ENCODE measurements around the gene KLK8. TPM values are rescaled to one million over a fixed set of nuclear protein-coding genes. Genes with fewer than 3 reads are reported as not detected.

KLK8 gene
- polyA plus RNA-seq, 2 of the 4 experiments (the other 2 are of a cell fraction), result not detected

DNA sequence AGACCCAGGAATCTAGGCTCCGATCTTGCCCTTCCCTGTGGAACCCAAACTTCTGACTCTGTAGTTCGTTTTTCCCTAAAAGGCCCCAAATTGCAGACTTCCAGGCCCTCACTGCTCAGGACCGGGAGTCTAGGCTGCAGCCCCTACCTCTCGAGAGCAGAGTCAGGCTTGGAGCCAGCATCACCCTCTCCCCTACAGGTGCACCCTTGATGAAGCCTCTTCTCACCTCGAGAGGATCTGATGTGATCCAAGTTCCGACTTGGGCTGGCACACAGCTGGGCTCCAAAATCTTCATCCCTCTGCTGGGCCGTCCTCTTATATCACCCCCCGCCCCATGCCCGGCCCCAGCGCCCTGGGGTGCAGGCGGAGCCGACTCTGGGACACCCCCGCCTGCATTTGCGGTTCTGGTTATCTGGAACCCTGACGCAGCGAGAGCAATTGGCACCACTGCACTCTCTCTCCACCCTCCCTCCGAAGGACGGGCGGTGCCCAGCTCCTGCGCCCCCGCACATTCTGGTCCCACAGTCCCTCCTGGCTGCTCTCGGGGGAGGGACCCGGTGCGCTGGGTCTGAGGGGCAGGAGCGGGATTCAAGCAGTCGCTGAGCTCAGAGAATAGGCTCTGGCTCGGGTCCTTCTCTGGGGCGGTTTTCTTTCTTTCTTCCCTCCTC, 17.6 kb downstream of the KLK8 start, which contains the start of gene KLK7:
TSS of gene KLK7 (minus strand) at position 293 of the 668 bp plus-strand sequence. CDS start 1,518 bp downstream, outside the sequence.
- DNase-seq (ENCODE audit: low read depth in 1 of 2, low spot score in 1 of 2) (no peak), FAIRE-seq (no peak), ATAC-seq (no peak)
- Histone ChIP-seq H3K27ac (no peak within 1 kb of the TSS), H3K9me3 (no peaks in the 10 kb centered on the region), H3K4me3 (no peak within 1 kb of the TSS), H3K4me1 (peaks cover 8% of the 10 kb centered on the region; the same call in 2 of the 3 replicates), H3K4me2 (peak within 1 kb of the TSS; percentile 19; the same call in 2 of the 3 replicates)
- 28% methylated on average over 25 of the region's 28 CpGs for WGBS (ENCODE audit: missing lambda C conversion rate)
- POLR2A ChIA-PET, result no interaction called here
- TF ChIP-seq JUN (IDR thresholded peaks at IDR 0.05), result no peak
- no peak for TF ChIP-seq POLR2A (IDR thresholded peaks at IDR 0.05; ENCODE audit: low read length)
- CTCF ChIA-PET, result no interaction called here

GRCh38 chr19:50982186-50982585, 19.2 kb downstream of the KLK8 start:
- Histone ChIP-seq H3K27ac (no peak overlapping the region), H3K9me3 (no peaks in the 10 kb centered on the region), H3K4me2 (no peak overlapping the region), H3K4me1 (peaks cover 10% of the 10 kb centered on the region; the same call in 2 of the 3 replicates), H3K4me3 (no peak overlapping the region)
- ATAC-seq, result peak; percentile 55
- ChIA-PET POLR2A (no interaction called here), CTCF (interaction anchor here (0.9 kb wide), 1 partner anchor 278 kb away, joined by 3 read pairs; no protein-coding TSS in a partner anchor)
- FAIRE-seq, result no peak
- no peak for TF ChIP-seq HDAC2 (IDR thresholded peaks at IDR 0.05)
- TF ChIP-seq ZNF302 (CRISPR knock-in tag; IDR thresholded peaks at IDR 0.05), result no peak
- no peak for TF ChIP-seq EHF (CRISPR knock-in tag; IDR thresholded peaks at IDR 0.05)
- TF ChIP-seq POLR2AphosphoS2 (conservative IDR thresholded peaks at IDR 0.05; ENCODE audit: low read length), result no peak
- no peak for TF ChIP-seq ESRRA (IDR thresholded peaks at IDR 0.05; ENCODE audit: borderline replicate concordance, low read length)
- no peak for TF ChIP-seq HOXA7 (CRISPR knock-in tag; IDR thresholded peaks at IDR 0.05)
- TF ChIP-seq ZC3H11A (IDR thresholded peaks at IDR 0.05), result no peak
- TF ChIP-seq NR3C1 (IDR thresholded peaks at IDR 0.05), result no peak
- TF ChIP-seq CEBPB (IDR thresholded peaks at IDR 0.05), result no peak
- TF ChIP-seq, protein P1, sequence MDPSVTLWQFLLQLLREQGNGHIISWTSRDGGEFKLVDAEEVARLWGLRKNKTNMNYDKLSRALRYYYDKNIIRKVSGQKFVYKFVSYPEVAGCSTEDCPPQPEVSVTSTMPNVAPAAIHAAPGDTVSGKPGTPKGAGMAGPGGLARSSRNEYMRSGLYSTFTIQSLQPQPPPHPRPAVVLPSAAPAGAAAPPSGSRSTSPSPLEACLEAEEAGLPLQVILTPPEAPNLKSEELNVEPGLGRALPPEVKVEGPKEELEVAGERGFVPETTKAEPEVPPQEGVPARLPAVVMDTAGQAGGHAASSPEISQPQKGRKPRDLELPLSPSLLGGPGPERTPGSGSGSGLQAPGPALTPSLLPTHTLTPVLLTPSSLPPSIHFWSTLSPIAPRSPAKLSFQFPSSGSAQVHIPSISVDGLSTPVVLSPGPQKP (IDR thresholded peaks at IDR 0.05; ENCODE audit: low read depth, low read length), result no peak
- no peak for TF ChIP-seq FOSB (CRISPR knock-in tag; IDR thresholded peaks at IDR 0.05)
- TF ChIP-seq SMC3 (IDR thresholded peaks at IDR 0.05), result no peak
- TF ChIP-seq ZFP36 (IDR thresholded peaks at IDR 0.05; ENCODE audit: borderline replicate concordance, partially characterized antibody), result no peak
- no peak for TF ChIP-seq CBX2 (IDR thresholded peaks at IDR 0.05; ENCODE audit: borderline replicate concordance, low read depth)
- TF ChIP-seq KDM5A (IDR thresholded peaks at IDR 0.05), result no peak
- TF ChIP-seq NPAS2 (CRISPR knock-in tag; IDR thresholded peaks at IDR 0.05; ENCODE audit: borderline replicate concordance), result no peak
- TF ChIP-seq REST (IDR thresholded peaks at IDR 0.05), result no peak
- TF ChIP-seq, protein P2, sequence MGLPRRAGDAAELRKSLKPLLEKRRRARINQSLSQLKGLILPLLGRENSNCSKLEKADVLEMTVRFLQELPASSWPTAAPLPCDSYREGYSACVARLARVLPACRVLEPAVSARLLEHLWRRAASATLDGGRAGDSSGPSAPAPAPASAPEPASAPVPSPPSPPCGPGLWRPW (IDR thresholded peaks at IDR 0.05), result no peak
- DNase-seq (ENCODE audit: low read depth in 1 of 2, low spot score in 1 of 2), result no peak
- 77% methylated on average over 4 of the region's 4 CpGs for WGBS (ENCODE audit: missing lambda C conversion rate)
